Renal cortex interstitium (tissue), 11 donors: ENCODE measurements around the gene AARS2. TPM values are rescaled to one million over a fixed set of nuclear protein-coding genes. Genes with fewer than 3 reads are reported as not detected.
"Not testable (repeated sequence)": the region's sequence is repeated elsewhere in the genome, so short reads cannot be mapped to it uniquely, and the experiment has no call there.

Source experiments
- DNase-seq, 11 donors: peaks; one replicate each; pipeline ENCODE4 v3.0.0-alpha.2; 2013; ENCODE audit warnings: low read depth in 9 of 11, low spot score in 4 of 11; ENCODE audit errors: extremely low read depth in 1 of 11
- polyA plus RNA-seq, 3 donors: library from polyadenylated mRNA; unstranded; fragments of 120-200 nt; gene quantifications; one replicate each; pipeline ENCODE4 v1.2.1, GENCODE V29; 2013; ENCODE audit not compliant: insufficient read length in 3 of 3

Gene AARS2
- polyA plus RNA-seq, 3 donors, result 13.1 to 19.7 (median 19.2) TPM

- no peak for DNase-seq
Measured at GRCh38 chr6:44335631-44336030, 22.5 kb upstream of the AARS2 start.

DNA sequence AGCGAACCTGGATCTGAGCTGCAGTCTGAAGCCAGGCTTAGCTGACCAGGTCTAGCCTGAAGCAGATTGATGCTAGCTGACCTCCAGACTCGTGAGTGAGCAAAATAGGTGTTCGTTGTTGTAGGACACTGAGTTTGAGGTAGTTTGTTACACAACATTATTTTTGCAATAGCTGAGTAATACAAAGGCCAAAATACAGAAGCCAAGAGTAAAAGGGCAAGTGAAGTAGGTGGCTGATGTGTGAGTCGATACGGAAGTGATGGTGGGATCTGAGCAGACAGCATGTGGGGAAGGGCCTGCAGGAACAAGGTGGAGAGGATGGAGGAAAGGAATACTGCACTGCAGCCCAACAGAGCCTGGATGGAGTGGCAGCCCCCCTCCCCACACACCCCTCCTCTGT, 20.8 kb upstream of the AARS2 start:
- no peak for DNase-seq

- no peak for DNase-seq
Measured at GRCh38 chr6:44333273-44333919, 20.2 kb upstream of the AARS2 start.

- DNase-seq, result no peak
Measured at GRCh38 chr6:44332585-44332984, 19.4 kb upstream of the AARS2 start.

DNA sequence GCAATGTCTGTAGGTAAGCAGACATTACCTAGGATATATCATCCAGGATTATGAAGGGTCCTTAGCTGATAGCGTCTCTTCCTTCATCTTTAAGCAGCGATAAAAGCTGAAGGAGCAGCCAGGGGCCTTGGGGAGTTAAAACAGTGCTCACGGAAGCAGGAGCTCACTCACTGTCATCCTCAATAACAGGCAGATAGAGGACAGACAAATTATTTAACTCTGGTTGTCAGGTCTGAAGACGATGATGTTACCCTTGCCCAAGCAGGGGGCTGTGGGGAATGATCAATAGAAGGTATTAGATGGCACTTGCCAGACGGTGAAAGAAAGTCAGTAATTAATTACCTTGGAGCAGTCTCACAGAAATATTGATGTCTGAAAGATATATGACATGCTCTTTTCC, 16.7 kb upstream of the AARS2 start:
- no peak for DNase-seq

DNA sequence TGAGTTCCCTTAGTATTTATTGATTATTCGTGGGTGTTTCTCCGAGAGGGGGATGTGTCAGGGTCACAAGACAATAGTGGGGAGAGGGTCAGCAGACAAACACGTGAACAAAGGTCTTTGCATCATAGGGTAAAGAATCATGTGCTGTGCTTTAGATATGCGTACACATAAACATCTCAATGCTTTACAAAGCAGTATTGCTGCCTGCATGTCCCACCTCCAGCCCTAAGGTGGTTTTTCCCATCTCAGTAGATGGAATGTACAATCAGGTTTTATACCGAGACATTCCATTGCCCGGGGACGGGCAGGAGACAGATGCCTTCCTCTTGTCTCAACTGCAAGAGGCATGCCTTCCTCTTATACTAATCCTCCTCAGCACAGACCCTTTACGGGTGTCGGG, 15.1 kb upstream of the AARS2 start:
- not testable (repeated sequence) for DNase-seq

DNA sequence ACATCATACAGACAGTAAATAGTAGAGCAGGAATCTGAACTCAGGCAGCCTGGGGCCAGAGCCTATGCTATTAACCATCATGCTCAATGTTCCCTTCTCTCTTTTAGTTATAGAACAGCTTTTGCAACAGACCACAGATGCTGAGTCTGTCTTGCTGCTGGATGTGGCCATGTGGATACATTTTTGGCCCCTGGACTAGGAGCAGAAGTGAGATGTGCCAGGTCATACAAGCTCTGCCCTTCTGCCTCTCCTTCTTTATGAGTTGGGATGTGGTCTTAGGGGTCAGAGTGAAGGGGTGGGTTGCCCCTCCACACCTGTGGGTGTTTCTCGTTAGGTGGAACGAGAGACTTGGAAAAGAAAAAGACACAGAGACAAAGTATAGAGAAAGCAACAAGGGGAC, 14.6 kb upstream of the AARS2 start:
- DNase-seq, result no peak

DNA sequence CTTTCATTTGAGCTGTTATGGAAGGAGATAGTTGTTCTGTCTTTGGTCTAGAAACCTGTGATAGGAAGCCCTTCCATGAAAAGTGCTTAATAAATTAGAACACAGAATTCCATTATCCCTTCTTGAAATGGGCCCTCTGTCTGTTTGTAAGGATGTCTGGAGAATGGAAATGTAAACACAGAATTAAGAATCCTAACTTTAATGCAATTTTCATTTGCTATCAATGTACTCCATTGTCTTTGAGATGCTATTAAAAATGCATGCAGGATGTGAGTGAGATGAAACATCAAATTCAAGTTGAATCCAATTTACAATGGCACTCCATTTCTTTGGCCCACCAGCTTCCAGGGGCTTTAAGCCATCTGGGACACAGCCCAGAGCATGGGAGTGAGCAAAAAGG, 13.9 kb upstream of the AARS2 start:
- no peak for DNase-seq

DNA sequence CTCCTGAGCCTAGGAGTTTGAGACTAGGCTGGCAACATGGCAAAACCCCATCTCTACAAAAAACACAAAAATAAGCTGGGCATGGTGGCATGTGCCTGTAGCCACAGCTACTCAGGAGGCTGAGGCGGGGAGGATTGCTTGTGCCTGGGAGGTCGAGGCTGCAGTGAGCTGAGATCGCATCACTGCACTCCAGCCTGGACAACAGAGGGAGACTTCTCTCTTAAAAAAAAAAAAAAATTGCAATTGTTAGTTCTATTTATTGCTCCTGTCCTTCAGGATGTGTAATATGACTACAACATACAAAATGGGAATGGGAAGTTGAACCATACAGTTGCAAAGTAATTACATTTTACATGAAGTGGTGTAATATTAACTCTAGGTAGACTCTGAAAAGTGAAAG, 8.1 kb upstream of the AARS2 start:
- no peak for DNase-seq

DNA sequence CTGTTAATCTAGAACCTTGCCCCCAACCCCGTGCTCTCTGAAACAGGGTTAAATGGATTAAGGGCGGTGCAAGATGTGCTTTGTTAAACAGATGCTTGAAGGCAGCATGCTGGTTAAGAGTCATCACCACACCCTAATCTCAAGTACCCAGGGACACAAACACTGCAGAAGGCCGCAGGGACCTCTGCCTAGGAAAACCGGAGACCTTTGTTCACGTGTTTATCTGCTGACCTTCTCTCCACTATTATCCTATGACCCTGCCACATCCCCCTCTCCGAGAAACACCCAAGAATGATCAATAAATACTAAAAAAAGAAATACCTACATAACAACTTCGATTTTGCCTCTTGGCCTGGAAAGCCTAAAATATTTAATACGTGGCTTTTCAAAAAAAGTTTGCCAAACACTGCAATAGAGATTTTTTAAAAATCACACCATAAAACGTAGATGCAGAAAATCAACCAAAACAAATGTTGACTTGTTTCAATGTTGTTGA, 4.0 kb upstream of the AARS2 start:
- DNase-seq, result not testable (repeated sequence)

DNA sequence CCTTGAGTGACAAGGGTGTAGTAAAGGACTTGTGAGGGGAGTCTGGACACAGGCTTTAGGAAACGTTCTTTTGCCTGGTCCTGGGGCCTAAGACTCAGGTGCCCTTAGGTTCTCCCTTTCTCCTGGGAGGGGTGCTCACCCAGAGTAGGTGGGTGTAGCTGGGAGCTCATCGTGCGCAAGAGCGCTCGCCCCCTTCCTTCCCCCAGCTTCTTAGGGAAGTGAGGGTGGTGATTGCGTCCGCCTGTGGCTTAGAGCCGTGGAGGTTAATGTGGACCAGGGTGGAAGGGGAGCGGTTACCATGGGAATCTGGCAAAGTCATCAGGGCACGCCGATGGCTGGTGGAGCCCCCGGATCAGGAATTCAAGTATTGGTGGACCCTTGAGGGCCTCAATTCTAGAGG, 3.3 kb upstream of the AARS2 start:
- no peak for DNase-seq

- no peak for DNase-seq
Measured at GRCh38 chr6:44315951-44316350, 2.8 kb upstream of the AARS2 start.

- no peak for DNase-seq
Measured at GRCh38 chr6:44315516-44315915, 2.4 kb upstream of the AARS2 start.

DNA sequence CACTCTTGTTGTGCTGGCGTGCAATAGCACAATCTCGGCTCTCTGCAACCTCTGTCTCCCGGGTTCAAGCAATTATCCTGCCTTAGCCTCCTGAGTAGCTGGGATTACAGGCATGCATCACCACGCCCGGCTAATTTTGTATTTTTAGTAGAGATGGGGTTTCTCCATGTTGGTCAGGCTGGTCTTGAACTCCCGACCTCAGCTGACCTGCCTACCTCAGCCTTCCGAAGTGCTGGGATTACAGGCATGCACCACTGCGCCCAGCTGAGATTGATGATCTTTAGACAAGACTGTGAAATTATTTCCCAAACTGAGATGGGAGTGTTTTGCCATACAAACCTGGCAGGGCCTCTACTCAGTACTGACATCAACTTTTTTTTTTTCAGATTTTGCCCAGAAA, 1.5 kb upstream of the AARS2 start:
- not testable (repeated sequence) for DNase-seq

DNA sequence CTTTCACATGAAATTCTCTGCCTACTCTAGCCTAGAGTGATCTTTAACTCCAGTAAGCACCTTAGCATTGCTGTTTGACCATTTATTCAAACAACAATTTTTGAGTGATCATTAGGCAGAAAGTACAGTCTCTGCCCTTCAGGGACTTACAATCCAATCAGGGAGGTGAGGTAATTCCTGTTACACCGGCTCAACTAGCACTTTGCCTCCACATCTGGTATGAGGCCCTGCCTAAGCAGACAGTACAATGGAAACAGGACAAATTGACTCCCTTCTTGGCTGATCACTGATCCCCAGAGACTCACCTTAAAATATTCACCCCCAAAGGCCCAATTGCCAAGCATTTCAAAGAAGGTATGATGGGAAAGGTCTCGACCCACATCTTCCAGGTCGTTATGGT, 1.4 kb downstream of the AARS2 start:
- no peak for DNase-seq

- no peak for DNase-seq
Measured at GRCh38 chr6:44311304-44311703, 1.8 kb downstream of the AARS2 start.

GRCh38 chr6:44310241-44310640, 2.9 kb downstream of the AARS2 start:
- DNase-seq, result no peak

GRCh38 chr6:44309631-44310030, 3.5 kb downstream of the AARS2 start:
- DNase-seq, result no peak

DNA sequence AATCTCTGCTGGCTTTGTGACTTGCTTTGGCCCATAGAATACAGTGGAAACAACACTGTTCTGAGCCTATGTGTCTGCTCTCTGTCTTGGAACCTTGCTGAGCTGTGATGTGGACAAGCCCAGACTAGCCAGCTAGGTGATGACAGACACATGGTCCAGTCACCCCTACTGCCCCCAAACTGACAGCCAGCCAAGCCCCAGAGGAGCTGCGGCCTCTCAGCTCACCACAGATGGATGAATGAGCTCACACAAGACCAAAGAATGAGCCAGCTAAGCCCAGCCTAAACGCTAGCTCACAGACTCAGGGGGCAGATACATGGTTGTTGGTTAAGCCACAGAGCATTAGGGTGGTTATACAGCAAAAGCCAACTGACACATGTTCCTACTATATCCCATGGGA, 4.1 kb downstream of the AARS2 start:
- DNase-seq, result no peak

DNA sequence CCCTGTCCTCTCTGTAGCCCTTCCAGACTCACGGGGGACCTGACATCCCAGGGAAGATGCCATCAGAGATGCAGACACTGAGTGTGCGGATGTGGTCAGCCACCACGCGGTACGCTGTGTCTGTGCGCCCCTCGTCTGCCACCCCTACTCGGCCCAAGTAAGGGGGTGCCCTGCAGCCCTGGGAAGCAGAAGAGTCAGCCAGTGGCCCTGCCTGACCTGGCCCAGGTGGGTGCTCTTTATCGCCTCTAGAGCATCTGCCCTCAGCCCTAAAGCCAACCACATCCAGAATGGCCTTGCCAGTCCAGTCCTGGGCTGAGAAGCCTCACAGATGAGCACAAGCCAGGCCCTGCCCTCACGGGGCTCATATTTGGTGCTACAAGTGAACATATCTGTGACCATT, 5.9 kb downstream of the AARS2 start:
- DNase-seq, result no peak

DNA sequence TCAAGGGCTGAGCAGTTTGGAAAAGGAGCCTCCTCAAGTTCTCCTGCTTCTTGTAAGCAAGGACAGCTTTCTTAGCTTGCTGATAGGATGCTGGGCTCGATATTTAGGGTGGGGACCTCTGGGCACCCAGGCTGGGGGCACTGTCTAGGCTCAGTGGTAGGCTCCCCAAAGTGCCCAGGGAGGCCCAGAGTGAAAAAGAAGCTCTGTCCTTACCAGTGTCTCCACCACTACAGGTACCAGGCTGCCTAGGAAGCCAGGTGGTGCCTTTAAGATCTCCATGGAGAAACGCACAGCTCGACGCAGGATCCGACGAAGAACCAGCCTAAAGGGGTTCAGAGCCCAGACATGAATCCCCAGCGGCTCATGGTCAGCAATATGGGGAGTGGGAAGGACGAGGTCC, 6.4 kb downstream of the AARS2 start:
- DNase-seq, result no peak
